IPS-18a (cell line): ENCODE results near the gene LTF.

Source experiments
- H3K27ac ChIP-seq: one replicate; pipeline ENCODE4 v1.5.1; 2013; ENCODE audit warnings: low read length
- H3K27me3 ChIP-seq: one replicate; pipeline ENCODE4 v1.6.1; 2013; ENCODE audit warnings: mild to moderate bottlenecking, low read length; ENCODE audit not compliant: control insufficient read depth, insufficient read depth
- H3K36me3 ChIP-seq: one replicate; pipeline ENCODE4 v1.6.1; 2013; ENCODE audit warnings: low read depth, low read length; ENCODE audit not compliant: control insufficient read depth
- H3K4me1 ChIP-seq: one replicate; pipeline ENCODE4 v1.6.1; 2013; ENCODE audit warnings: low read depth, low read length; ENCODE audit not compliant: control insufficient read depth
- H3K4me3 ChIP-seq: one replicate; pipeline ENCODE4 v1.5.1; 2013; ENCODE audit warnings: low read length
- H3K9ac ChIP-seq: one replicate; pipeline ENCODE4 v1.6.1; 2013; ENCODE audit warnings: mild to moderate bottlenecking, low read length, moderate library complexity
- H3K9me3 ChIP-seq: one replicate; pipeline ENCODE4 v1.6.1; 2013; ENCODE audit warnings: low read depth, low read length; ENCODE audit not compliant: control insufficient read depth

The LTF gene

DNA sequence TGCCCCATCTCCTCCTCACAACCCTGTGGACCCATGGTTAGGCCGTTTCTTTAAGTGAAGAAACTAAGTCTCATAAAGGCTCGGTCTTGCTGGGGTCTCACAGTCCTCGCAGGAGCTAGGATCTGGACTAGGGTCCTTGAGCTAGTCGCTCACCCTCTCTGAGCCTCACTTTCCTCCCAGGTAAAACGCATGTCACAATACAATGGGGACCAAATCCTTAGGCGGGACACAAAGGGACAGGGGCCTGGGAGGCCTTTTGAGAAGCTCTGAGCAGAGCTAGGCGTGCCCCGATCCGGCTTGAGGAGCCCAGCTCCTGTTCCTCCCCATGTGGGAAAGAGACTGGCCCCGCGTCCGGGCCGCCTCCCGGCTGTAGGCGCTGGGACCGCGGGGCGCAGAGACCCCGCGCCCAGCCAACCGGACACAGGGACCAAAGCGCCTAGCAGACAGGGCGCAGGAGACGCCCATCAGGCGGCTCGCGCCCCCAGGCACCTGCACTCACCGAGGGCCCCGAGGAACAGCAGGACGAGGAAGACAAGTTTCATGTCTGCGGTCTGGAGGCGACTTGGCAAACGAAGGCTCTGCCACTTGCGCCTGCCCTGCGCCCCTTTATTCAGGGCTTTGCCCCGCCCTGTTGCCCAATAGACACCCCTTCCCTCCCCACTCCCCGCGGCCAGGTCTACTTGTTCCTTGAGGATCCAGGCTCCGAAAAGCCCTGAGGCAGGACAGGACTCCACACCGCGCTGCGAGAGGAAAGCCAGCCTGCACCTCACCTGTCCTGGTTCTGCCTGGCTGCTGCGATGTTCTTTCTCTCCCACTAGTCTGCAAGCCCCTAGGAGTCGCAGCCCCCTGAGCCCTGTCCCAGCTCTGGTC is at the start of gene LTF:
LTF (minus strand) TSS at position 580 of the 870 bp plus-strand sequence; CDS start at position 542, 38 bp downstream.
- Histone ChIP-seq H3K4me1 (no peaks in the 10 kb centered on the region), H3K36me3 (no peaks in the 10 kb centered on the region), H3K9ac (no peak within 1 kb of the TSS), H3K27ac (no peak within 1 kb of the TSS), H3K9me3 (no peaks in the 10 kb centered on the region), H3K4me3 (no peak within 1 kb of the TSS), H3K27me3 (no peaks in the 10 kb centered on the region)

DNA sequence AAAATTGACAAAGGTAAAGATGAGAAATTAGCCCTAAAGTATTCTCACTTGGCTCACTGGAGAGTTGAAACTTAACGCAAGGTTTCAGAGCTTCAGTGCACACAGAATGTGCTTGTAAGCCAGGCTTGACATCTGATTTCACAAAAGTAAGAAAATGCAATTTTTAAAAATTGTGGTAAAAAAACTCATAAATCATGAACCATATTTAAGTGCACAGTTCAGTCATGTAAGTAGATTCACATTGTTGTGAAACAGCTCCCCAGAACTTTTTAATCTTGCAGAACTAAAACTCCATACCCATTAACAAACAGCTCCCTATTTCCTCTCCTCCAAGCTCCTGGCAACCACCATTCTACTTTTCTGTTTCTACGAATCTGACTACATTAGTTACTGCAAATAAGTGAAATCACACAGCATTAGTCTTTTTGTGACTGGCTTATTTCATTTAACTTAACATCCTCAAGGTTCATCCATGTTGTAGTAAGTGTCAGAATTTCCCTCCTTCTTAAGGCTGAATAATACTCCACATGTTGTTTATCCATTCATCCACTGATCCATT is 47.6 kb upstream of the LTF start:
- Histone ChIP-seq H3K36me3 (no peaks in the 10 kb centered on the region), H3K9me3 (no peaks in the 10 kb centered on the region), H3K4me3 (no peak overlapping the region), H3K9ac (no peak overlapping the region), H3K27ac (no peak overlapping the region), H3K27me3 (no peaks in the 10 kb centered on the region), H3K4me1 (no peaks in the 10 kb centered on the region)

DNA sequence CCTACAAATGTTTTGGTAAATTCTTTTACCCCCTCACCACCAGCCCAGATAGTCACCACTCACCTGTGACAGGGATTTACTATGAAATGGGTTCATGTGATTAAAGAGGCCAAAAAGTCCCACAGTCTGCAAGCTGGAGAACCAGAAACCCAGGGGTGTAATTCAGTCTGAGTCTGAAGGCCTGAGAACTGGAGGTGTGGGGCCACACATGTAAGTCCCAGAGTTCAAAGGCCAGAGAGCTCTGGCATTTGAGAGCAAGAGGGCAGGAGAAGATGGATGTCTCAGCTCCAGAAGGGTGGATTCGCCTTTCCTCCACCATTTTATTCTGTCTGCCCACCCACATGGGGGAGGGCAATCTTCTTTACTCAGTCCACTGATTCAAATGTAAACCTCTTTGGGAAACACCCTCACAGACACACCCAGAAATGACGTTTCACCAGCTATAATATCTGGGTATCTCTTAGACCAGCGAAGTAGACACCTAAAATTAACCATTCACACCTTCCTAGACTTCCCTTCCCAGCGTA is 45.0 kb upstream of the LTF start:
- H3K27me3 ChIP-seq: peaks cover 4% of the 10 kb centered on the region
- no peak overlapping the region for H3K27ac ChIP-seq
- H3K36me3 ChIP-seq: no peaks in the 10 kb centered on the region
- no peaks in the 10 kb centered on the region for H3K9me3 ChIP-seq
- no peak overlapping the region for H3K9ac ChIP-seq
- H3K4me1 ChIP-seq: peaks cover 16% of the 10 kb centered on the region
- no peak overlapping the region for H3K4me3 ChIP-seq

DNA sequence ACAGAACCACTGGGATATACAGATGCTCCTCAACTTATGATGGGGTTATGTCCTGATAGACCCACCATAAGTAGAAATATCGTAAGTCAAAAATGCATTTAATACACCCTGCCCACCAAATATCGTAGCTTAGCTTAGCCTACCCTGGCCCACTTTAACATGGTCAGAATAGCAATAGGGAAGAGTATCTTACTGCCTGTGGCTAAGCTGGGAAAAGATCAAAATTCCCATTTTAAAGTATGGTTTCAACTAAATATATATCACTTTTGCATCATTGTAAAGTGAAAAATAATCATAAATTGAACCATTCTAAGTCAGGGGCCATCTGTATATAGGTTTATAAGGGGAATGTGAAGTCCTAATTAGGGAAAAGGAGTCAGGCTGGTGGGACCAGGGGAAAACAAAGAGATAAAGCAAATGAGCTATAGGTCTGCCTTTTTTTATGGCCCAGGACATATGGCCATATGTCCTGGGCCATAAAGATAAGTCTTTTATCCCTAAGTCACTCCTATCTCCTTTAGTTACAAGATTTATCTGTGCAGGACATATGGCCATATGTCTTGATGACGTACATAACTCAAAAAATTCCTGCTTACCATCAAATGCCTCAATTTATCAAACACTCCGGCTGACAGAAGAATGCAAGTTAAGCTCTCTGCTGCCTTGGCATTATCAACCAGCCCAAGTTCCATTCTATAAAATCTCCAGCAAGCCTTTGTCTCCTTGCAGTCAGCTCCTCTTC is 44.3 kb upstream of the LTF start:
- Histone ChIP-seq H3K4me3 (no peak overlapping the region), H3K9ac (no peak overlapping the region), H3K9me3 (no peaks in the 10 kb centered on the region), H3K27me3 (peaks cover 4% of the 10 kb centered on the region), H3K4me1 (peaks cover 16% of the 10 kb centered on the region), H3K36me3 (no peaks in the 10 kb centered on the region), H3K27ac (no peak overlapping the region)

DNA sequence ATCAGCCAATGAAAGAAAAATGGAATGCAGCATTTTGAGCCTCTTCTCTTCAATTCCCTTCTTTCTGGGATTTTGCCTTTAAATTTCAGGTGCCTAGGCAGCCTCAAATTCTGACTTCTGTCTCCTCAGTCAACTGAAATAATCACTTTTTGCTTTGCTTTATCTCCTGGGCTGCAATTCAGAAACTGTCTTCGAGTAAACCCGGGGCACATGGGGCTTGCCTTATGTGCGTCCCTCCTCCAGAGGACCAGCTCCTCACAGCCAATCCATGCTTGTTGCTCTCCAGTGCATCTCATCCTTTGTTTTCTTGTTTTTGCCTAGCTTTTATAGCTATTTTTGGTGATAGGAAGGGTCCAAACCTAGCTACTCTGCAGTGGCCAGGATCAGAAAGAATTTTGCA is 41.8 kb upstream of the LTF start:
- no peak overlapping the region for H3K9ac ChIP-seq
- H3K27me3 ChIP-seq: peaks cover 4% of the 10 kb centered on the region
- H3K4me1 ChIP-seq: peaks cover 16% of the 10 kb centered on the region
- H3K36me3 ChIP-seq: no peaks in the 10 kb centered on the region
- H3K27ac ChIP-seq: no peak overlapping the region
- H3K9me3 ChIP-seq: no peaks in the 10 kb centered on the region
- H3K4me3 ChIP-seq: no peak overlapping the region

DNA sequence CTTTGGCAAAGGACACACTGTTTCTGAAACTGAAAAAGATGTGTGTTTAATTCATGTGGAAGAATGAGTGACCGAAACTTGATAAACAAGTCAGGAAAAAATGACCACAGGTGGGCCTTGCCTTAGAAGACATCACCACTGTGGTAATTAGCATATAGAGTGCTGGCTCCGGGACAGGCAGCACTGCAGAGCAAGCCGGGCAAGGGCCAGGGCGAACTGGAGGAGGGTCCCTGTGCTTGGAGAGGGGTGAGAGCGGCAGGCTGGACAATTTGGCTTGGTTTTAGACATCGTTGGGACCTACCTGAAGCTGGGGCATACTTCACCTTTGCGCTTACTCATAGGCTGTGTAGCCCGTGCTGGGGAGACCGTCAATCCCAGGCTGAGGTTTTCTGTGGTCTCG is 41.2 kb upstream of the LTF start:
- no peaks in the 10 kb centered on the region for H3K36me3 ChIP-seq
- H3K27me3 ChIP-seq: peaks cover 4% of the 10 kb centered on the region
- no peak overlapping the region for H3K4me3 ChIP-seq
- H3K27ac ChIP-seq: no peak overlapping the region
- H3K4me1 ChIP-seq: peaks cover 16% of the 10 kb centered on the region
- no peaks in the 10 kb centered on the region for H3K9me3 ChIP-seq
- no peak overlapping the region for H3K9ac ChIP-seq

DNA sequence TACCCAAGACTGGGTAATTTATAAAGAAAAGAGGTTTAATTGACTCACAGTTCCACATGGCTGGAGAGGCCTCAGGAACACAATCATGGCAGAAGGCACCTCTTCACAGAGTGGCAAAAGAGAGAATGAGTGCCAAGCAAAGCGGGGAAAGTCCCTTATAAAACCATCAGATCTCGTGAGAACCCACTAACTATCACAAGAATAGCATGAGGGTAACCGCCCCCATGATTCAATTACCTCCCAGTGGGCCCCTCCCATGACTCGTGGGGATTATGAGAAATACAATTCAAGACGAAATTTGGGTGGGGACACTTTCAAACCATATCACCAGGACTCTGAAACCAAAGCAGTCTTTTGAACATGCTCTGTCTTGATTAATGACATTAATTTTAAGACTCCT is 40.1 kb upstream of the LTF start:
- H3K4me1 ChIP-seq: peaks cover 16% of the 10 kb centered on the region
- H3K9me3 ChIP-seq: no peaks in the 10 kb centered on the region
- H3K36me3 ChIP-seq: no peaks in the 10 kb centered on the region
- H3K27ac ChIP-seq: no peak overlapping the region
- H3K4me3 ChIP-seq: no peak overlapping the region
- no peak overlapping the region for H3K9ac ChIP-seq
- H3K27me3 ChIP-seq: peaks cover 4% of the 10 kb centered on the region

DNA sequence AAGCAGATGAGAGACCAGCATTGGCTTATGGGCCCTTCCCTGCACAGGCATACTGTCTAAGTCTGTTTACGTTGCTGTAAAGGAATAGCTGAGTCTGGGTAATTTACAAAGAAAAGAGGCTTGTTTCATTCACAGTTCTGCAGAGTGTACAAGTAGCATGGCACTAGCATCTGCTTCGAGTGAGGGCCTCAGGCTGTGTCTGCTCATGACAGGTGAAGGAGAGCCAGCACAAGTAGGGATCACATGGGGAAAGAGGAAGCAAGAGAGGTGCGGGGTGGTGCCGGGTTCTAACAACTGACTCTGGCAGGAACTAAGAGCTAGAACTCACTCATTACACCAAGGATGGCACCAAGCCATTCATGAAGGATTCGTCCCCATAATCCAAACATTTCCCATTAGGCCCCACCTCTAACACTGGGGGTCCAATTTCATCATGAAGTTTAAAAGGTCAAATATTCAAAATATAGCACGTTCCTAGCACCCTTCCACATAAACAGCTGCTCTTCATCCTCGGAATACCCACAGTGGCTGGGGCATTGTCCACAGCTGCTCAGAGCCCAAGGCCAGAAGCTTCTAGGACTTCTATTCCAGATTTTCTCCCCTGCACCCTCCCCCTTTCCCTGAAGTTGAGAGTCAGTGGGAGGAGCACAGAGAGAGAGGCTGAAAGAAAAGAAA is 38.6 kb upstream of the LTF start:
- Histone ChIP-seq H3K36me3 (no peaks in the 10 kb centered on the region), H3K27ac (no peak overlapping the region), H3K4me1 (peaks cover 16% of the 10 kb centered on the region), H3K4me3 (no peak overlapping the region), H3K9ac (no peak overlapping the region), H3K9me3 (no peaks in the 10 kb centered on the region), H3K27me3 (peaks cover 4% of the 10 kb centered on the region)

DNA sequence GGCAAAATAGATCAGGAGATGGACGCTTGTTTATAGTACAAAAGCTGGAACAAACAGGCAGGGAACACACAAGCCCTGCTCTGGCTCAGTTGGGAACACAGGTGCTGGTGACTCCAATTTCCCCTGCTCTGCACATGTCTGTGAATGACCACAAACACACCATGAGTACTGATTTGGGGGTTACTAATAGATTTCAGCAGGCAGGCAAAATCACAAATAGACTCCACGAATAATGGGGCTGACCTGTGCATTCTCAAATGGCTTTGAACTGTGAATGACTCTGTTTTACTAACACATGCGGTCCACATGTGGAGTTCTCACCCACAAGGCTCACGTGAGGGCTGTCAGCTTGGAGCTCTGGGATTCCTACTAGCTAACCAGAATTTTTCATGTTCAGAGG is 37.0 kb upstream of the LTF start:
- Histone ChIP-seq H3K9me3 (no peaks in the 10 kb centered on the region), H3K36me3 (no peaks in the 10 kb centered on the region), H3K27me3 (peaks cover 3% of the 10 kb centered on the region), H3K4me3 (no peak overlapping the region), H3K9ac (no peak overlapping the region), H3K27ac (no peak overlapping the region), H3K4me1 (peaks cover 16% of the 10 kb centered on the region)

DNA sequence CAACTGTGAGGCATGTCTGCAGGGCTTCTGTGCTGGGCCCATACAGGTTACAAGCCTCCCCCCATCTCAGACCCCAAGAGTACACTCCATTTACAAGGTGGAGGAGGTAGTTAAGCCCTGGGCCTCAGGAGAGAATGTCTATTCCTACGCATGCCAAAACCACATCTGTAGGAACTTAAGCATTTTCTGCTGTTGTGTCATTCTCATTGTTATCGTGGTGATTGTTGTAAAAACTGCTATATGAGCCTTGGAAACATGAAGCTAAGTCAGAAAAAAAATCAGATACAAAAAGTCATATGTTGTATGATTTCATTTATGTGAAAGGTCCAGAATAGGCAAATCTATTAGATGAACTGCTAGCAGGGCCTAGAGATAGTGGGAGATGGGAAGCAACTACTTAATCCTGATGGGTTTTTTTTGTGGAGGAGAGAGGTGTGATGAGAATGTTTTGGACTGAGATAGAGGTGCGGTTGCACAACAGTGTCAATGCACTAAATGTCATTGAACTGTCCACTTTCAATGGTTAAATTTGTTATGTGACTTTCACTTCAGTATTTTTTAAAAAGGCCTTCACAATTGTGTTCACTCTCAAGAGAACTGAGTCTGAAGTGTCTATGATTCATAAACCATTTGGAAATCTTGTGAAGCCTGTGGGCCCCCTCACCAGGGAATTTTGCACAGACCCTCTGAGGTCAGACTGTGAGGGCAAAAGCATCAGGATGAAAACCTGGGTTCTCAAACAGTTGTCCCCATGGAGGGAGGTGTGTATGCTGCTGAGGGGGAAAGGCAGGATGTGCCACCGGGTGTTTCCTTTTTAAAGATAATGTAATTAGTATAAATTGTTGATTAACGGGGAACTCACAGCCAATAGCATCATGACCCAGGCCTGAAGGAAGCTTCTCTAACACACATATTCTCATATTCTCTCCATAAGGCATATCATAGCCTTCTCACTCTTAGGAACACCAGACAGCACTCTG is 36.2 kb upstream of the LTF start:
- Histone ChIP-seq H3K27me3 (no peaks in the 10 kb centered on the region), H3K4me3 (no peak overlapping the region), H3K27ac (no peak overlapping the region), H3K9ac (no peak overlapping the region), H3K36me3 (no peaks in the 10 kb centered on the region), H3K9me3 (no peaks in the 10 kb centered on the region), H3K4me1 (peaks cover 8% of the 10 kb centered on the region)
